ENCODE measurements around the gene ANO10.

DNA sequence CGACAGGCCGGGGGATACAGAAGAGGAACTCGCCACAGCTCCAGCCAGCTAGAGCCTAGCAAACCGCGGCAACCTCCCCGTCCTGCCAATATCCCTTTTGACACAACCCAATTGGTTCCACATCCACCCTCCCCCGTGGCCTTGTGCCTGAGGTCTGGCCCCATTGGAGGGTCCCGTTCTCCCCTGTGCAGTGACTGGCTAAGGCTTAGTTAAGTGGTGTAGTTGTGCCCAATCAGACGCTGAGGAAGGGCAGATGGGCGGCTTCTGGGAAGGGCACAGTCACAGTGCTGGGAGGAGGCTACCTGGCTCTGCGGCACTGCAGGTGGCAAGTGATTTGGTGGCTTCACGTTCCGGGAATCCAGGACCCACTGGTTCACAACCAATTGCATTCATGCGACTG lies 256.9 kb downstream of the ANO10 start:
- no peak for TF ChIP-seq POLR2A (IDR thresholded peaks at IDR 0.05)
- TF ChIP-seq, protein P1, sequence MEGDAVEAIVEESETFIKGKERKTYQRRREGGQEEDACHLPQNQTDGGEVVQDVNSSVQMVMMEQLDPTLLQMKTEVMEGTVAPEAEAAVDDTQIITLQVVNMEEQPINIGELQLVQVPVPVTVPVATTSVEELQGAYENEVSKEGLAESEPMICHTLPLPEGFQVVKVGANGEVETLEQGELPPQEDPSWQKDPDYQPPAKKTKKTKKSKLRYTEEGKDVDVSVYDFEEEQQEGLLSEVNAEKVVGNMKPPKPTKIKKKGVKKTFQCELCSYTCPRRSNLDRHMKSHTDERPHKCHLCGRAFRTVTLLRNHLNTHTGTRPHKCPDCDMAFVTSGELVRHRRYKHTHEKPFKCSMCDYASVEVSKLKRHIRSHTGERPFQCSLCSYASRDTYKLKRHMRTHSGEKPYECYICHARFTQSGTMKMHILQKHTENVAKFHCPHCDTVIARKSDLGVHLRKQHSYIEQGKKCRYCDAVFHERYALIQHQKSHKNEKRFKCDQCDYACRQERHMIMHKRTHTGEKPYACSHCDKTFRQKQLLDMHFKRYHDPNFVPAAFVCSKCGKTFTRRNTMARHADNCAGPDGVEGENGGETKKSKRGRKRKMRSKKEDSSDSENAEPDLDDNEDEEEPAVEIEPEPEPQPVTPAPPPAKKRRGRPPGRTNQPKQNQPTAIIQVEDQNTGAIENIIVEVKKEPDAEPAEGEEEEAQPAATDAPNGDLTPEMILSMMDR (IDR thresholded peaks at IDR 0.05): no peak

Measured in uterus (tissue), 2 donors.